Natural killer cell (primary cell): ENCODE results near the gene CABYR. TPM values are rescaled to one million over a fixed set of nuclear protein-coding genes. Genes with fewer than 3 reads are reported as not detected.

ENCODE experiments used
- ATAC-seq, 3 donors: fragments of 150-1000 bp in 2 of 3; fragments of 200-7000 bp in 1 of 3; cut with Tn5 transposase; 1 replicate in 1 of 3; 2 replicates in 2 of 3; pipeline ENCODE4 v1.10.0; 2021; ENCODE audit warnings: mild to moderate bottlenecking in 2 of 3, moderate library complexity in 2 of 3
- DNase-seq, 2 donors: peaks; one replicate each; pipeline versions ENCODE4 v3.0.0 to v3.0.0-alpha.2; 2013 to 2021; ENCODE audit warnings: mixed read lengths in 1 of 2
- H3K27ac ChIP-seq: one replicate; pipeline ENCODE4 v1.5.1; 2013; ENCODE audit warnings: mild to moderate bottlenecking, low read length
- H3K27me3 ChIP-seq: one replicate; pipeline ENCODE4 v1.6.1; 2013; ENCODE audit warnings: low read length; ENCODE audit not compliant: control insufficient read depth, insufficient read depth
- H3K36me3 ChIP-seq: one replicate; pipeline ENCODE4 v1.6.1; 2013; ENCODE audit warnings: low read length; ENCODE audit not compliant: control insufficient read depth, insufficient read depth
- H3K4me1 ChIP-seq: one replicate; pipeline ENCODE4 v1.6.1; 2013; ENCODE audit warnings: low read length; ENCODE audit not compliant: control insufficient read depth, insufficient read depth
- H3K4me3 ChIP-seq: one replicate; pipeline ENCODE4 v1.5.1; 2013; ENCODE audit warnings: low read length
- H3K9me3 ChIP-seq: one replicate; pipeline ENCODE4 v1.6.1; 2013; ENCODE audit warnings: low read length; ENCODE audit not compliant: control insufficient read depth, insufficient read depth
- H3K27ac Mint-ChIP-seq, 2 donors: one replicate each; pipeline ENCODE4 v1.8.0; 2022; ENCODE audit warnings: mild to moderate bottlenecking in 2 of 2, mixed read lengths in 2 of 2, moderate library complexity in 1 of 2
- H3K27me3 Mint-ChIP-seq, 2 donors: one replicate each; pipeline ENCODE4 v1.8.0; 2022; ENCODE audit warnings: low read depth in 2 of 2, mixed read lengths in 2 of 2
- H3K36me3 Mint-ChIP-seq: one replicate; pipeline ENCODE4 v1.8.0; 2022; ENCODE audit warnings: mixed read lengths
- H3K4me1 Mint-ChIP-seq, 2 donors: one replicate each; pipeline ENCODE4 v1.8.0; 2022; ENCODE audit warnings: mixed read lengths in 2 of 2
- H3K4me3 Mint-ChIP-seq: one replicate; pipeline ENCODE4 v1.8.0; 2022; ENCODE audit warnings: mild to moderate bottlenecking, moderate library complexity, mixed read lengths
- H3K9me3 Mint-ChIP-seq, 2 donors: one replicate each; pipeline ENCODE4 v1.8.0; 2022; ENCODE audit warnings: mixed read lengths in 2 of 2
- WGBS: methylation state at CpG from one replicate; pipeline ENCODE4 v1.1.7; 2013; ENCODE audit warnings: missing lambda C conversion rate; ENCODE audit not compliant: insufficient coverage; 5-methylcytosine and 5-hydroxymethylcytosine counted together
- intact Hi-C: fragments of 100-400 bp; cut with micrococcal nuclease; formaldehyde crosslinking; loops from one replicate; pipeline ENCODE4 v1.14.2; 2022
- total RNA-seq, 4 donors: library from RNA; stranded (reverse); fragments of 120-200 nt in 1 of 4; gene quantifications; one replicate each; pipeline versions ENCODE4 v1.2.3 to v1.2.4, GENCODE V29; 2013 to 2022
- TF ChIP-seq, protein P1 (sequence below): fragments of 200-600 bp; IDR thresholded peaks from one replicate; pipeline ENCODE4 v1.8.0; 2022; ENCODE audit warnings: antibody characterized with exemption

The CABYR gene
- total RNA-seq, 3 donors from 2014 or later (not counting 1 experiment from before 2014, with no cell fraction given), result 0.75 to 0.94 TPM; not detected in 1

DNA sequence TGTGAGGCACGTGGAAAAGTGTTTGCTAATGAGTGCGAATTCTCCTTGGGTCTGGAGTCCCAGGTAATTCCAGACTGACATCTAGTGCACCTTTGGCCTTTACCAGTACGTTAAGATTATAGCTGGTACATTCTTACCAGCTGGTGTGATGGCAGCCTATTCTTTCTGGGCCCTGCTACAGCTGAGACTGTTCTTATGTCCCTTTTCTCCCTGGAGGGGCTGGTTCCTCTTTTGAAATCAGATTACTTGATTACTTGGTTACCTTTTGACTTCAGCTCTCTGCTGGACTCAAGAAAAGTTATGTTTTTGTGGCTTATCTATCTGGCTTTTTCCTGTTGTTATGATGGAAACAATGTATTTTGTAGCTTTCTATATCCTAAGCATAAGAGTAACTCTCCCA, 14.5 kb downstream of the CABYR start:
- H3K27me3 Mint-ChIP-seq, result peaks cover 0 to 3% of the 10 kb centered on the region in 2 donors
- no peak overlapping the region for H3K27ac Mint-ChIP-seq
- no peaks in the 10 kb centered on the region for H3K4me1 Mint-ChIP-seq
- no peak overlapping the region for H3K4me3 ChIP-seq
- no peaks in the 10 kb centered on the region for H3K9me3 Mint-ChIP-seq
- no peaks in the 10 kb centered on the region for H3K27me3 ChIP-seq
- H3K36me3 ChIP-seq, result no peaks in the 10 kb centered on the region
- no peaks in the 10 kb centered on the region for H3K4me1 ChIP-seq
- WGBS, result 87% methylated on average over 3 of the region's 3 CpGs
- TF ChIP-seq, protein P1, sequence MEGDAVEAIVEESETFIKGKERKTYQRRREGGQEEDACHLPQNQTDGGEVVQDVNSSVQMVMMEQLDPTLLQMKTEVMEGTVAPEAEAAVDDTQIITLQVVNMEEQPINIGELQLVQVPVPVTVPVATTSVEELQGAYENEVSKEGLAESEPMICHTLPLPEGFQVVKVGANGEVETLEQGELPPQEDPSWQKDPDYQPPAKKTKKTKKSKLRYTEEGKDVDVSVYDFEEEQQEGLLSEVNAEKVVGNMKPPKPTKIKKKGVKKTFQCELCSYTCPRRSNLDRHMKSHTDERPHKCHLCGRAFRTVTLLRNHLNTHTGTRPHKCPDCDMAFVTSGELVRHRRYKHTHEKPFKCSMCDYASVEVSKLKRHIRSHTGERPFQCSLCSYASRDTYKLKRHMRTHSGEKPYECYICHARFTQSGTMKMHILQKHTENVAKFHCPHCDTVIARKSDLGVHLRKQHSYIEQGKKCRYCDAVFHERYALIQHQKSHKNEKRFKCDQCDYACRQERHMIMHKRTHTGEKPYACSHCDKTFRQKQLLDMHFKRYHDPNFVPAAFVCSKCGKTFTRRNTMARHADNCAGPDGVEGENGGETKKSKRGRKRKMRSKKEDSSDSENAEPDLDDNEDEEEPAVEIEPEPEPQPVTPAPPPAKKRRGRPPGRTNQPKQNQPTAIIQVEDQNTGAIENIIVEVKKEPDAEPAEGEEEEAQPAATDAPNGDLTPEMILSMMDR, result no peak
- no peaks in the 10 kb centered on the region for H3K9me3 ChIP-seq
- ATAC-seq (no peak), DNase-seq (no peak)
- no peak overlapping the region for H3K4me3 Mint-ChIP-seq
- intact Hi-C loops, result no loop called here
- no peak overlapping the region for H3K27ac ChIP-seq
- H3K36me3 Mint-ChIP-seq, result no peaks in the 10 kb centered on the region

DNA sequence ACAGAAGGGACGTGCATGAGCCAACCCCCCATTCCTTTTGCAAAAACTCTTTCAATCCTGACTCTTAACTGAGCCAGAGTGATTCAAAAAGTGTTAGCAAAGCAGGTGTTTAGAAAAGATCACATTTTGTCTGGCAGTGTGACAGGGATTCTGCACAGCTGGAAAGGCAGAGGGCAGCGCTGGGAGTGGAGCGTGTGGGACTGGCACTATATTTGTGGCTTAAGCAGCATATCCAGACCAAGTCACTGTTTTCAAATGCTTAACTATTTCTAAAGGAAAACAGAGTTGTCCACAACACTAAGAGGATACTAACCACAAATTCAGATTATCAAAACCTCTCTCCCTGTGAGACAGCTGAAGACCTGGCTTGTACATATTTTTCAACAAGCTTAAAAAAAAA, 19.0 kb downstream of the CABYR start:
- no peaks in the 10 kb centered on the region for H3K27me3 ChIP-seq
- ATAC-seq (no peak), DNase-seq (no peak)
- H3K36me3 ChIP-seq, result no peaks in the 10 kb centered on the region
- Mint-ChIP-seq H3K9me3 (no peaks in the 10 kb centered on the region), H3K27ac (no peak overlapping the region), H3K4me1 (no peaks in the 10 kb centered on the region), H3K36me3 (no peaks in the 10 kb centered on the region), H3K4me3 (no peak overlapping the region), H3K27me3 (peaks cover 0 to 3% of the 10 kb centered on the region in 2 donors)
- TF ChIP-seq, protein P1, result no peak
- intact Hi-C loops, result no loop called here
- 93% methylated on average over 3 of the region's 3 CpGs for WGBS
- no peak overlapping the region for H3K4me3 ChIP-seq
- H3K4me1 ChIP-seq, result no peaks in the 10 kb centered on the region
- no peaks in the 10 kb centered on the region for H3K9me3 ChIP-seq
- H3K27ac ChIP-seq, result no peak overlapping the region

DNA sequence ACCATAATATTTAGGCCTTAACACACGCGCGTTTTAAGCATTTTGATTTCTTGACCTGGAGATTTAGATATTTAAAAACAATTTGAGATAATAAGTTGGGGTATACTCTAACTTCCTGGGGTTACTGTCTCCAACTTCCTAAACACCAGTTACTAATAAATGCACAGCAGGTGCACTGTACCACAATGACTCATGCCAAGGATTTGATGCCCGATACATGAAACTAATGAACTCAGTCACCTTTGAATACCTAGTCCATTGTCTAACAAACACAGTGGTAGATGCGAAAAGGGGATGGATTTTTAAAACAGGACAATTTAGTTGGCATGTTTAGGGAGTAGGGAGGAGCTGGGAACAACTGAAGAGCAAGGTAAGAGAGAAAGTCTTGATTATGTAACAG, 21.2 kb downstream of the CABYR start:
- H3K27ac ChIP-seq, result no peak overlapping the region
- H3K27ac Mint-ChIP-seq, result no peak overlapping the region
- no peaks in the 10 kb centered on the region for H3K36me3 Mint-ChIP-seq
- H3K4me1 Mint-ChIP-seq, result no peaks in the 10 kb centered on the region
- DNase-seq (no peak), ATAC-seq (no peak)
- no peaks in the 10 kb centered on the region for H3K9me3 ChIP-seq
- TF ChIP-seq, protein P1, result no peak
- H3K9me3 Mint-ChIP-seq, result no peaks in the 10 kb centered on the region
- WGBS, result 94% methylated on average over 2 of the region's 5 CpGs
- no peaks in the 10 kb centered on the region for H3K36me3 ChIP-seq
- H3K4me1 ChIP-seq, result no peaks in the 10 kb centered on the region
- no peaks in the 10 kb centered on the region for H3K27me3 ChIP-seq
- no peak overlapping the region for H3K4me3 Mint-ChIP-seq
- peaks cover 0 to 6% of the 10 kb centered on the region in 2 donors for H3K27me3 Mint-ChIP-seq
- intact Hi-C loops, result no loop called here
- H3K4me3 ChIP-seq, result no peak overlapping the region

DNA sequence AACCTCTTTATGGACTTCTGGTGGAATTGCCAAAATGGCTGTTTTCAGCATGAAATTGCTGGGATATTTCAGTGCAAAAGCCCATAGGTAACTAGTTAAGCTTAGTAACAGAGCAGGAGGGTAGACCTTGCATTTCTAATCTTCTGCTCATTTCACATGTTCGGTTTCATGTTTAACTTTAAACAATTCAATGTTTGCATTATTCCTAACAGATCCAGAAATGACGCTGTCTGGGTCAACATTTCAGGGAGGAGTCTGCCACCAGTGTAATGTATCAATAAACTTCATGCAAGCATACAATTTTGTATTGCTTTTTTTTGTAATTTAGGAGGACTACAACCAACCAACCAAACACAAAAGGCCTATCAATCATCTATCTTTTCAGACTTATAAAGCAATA, 22.4 kb downstream of the CABYR start:
- H3K9me3 ChIP-seq, result no peaks in the 10 kb centered on the region
- intact Hi-C loops, result no loop called here
- H3K27ac ChIP-seq, result no peak overlapping the region
- DNase-seq, result no peak
- no peak overlapping the region for H3K4me3 Mint-ChIP-seq
- no peaks in the 10 kb centered on the region for H3K36me3 Mint-ChIP-seq
- H3K27me3 ChIP-seq, result no peaks in the 10 kb centered on the region
- no peak overlapping the region for H3K4me3 ChIP-seq
- no peaks in the 10 kb centered on the region for H3K9me3 Mint-ChIP-seq
- H3K27ac Mint-ChIP-seq, result no peak overlapping the region
- no peaks in the 10 kb centered on the region for H3K4me1 ChIP-seq
- no peak for ATAC-seq
- H3K36me3 ChIP-seq, result no peaks in the 10 kb centered on the region
- H3K27me3 Mint-ChIP-seq, result peaks cover 0 to 3% of the 10 kb centered on the region in 2 donors
- no peaks in the 10 kb centered on the region for H3K4me1 Mint-ChIP-seq
- 96% methylated on average over 2 of the region's 2 CpGs for WGBS
- TF ChIP-seq, protein P1, result no peak
